GM12872 (cell line): ENCODE results near the gene ZNF230.

Experiments
- TF ChIP-seq, protein P1 (sequence below): IDR thresholded peaks from 3 replicates; pipeline ENCODE4 v1.5.1; 2011; ENCODE audit warnings: low read depth, mild to moderate bottlenecking, low read length, moderate library complexity; ENCODE audit not compliant: insufficient read depth

Gene ZNF230

GRCh38 chr19:44042147-44042546 is 39.4 kb downstream of the ZNF230 start:
- TF ChIP-seq, protein P1, sequence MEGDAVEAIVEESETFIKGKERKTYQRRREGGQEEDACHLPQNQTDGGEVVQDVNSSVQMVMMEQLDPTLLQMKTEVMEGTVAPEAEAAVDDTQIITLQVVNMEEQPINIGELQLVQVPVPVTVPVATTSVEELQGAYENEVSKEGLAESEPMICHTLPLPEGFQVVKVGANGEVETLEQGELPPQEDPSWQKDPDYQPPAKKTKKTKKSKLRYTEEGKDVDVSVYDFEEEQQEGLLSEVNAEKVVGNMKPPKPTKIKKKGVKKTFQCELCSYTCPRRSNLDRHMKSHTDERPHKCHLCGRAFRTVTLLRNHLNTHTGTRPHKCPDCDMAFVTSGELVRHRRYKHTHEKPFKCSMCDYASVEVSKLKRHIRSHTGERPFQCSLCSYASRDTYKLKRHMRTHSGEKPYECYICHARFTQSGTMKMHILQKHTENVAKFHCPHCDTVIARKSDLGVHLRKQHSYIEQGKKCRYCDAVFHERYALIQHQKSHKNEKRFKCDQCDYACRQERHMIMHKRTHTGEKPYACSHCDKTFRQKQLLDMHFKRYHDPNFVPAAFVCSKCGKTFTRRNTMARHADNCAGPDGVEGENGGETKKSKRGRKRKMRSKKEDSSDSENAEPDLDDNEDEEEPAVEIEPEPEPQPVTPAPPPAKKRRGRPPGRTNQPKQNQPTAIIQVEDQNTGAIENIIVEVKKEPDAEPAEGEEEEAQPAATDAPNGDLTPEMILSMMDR: no peak

DNA sequence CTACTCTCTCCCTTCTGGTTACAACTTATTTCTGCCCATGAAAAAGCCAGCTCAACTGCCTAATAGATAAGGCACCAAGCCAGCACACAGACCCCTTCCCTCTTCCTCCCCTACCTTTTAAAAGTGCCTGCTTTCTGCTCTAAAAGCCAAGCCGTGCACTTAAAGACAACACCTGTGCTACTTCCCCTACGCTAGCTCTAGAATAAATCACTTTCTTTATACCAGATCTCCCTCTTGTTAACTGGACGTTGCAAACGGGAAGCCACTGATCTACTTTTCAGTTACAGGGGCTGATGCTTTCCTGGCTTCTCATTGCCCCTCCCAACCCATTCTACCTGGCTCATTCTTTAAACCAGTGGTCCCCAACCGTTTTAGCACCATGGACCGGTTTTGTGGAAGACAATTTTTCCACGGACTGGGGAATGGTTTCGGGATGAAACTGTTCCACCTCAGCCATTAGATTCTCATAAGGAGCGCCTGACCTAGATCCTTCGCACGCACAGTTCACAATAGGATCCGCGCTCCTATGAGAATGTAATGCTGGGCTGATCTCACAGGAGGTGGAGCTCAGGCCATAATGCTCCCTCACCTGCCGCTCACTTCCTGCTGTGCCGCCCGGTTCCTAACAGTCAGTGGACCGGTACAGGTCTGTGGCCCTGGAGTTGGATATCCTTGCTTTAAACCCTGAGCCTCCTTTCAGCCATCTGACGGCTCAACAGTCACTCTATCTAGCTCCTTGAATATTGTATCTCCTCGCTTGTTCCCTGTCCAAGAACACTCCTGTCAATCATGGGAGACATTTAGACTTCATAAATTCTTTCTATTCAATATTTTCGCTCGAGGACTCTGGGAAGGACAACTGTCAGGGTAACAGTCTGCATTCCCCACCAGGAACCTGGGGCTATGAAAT is 48.2 kb downstream of the ZNF230 start:
- TF ChIP-seq, protein P1: no peak

DNA sequence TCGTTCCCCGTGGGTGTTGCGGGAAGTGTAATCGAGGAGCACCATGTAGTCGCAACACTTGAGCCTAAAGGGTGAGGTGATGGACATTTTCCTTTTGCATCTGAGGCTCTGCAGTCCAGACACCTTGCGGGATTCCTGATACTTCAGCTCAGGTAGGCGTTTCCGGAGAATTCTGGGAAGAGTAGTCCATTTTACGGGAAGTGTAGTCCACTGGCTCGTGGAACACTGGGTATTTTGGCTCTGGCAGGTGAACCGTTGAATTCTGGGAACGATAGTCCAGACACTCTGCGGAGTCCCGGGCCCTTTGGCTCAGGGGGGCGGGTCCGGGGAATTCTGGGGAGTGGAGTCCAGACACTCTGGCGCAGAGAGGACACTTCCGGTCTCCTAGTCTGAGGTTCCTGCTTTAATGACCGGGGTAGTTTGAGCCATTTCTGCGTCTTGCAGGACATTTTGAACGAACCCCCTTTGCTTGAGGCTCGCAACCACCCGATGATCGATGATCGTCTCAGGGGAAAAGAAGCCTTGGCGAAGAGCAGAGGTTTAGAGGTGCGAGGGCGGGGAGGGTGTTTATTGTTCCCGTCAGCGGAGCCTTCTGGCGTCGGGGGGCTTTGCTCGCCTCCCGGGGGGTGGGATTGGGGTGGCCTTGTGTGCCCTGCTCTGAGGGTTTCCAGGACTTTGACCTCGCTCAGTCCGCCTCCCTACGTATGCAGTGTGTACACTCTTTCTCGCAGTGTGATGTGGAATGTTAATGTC is 49.1 kb downstream of the ZNF230 start, which contains the start of gene ZNF223:
TSS of gene ZNF223 (plus strand) at position 387 of the 753 bp plus-strand sequence. CDS start 3,141 bp downstream, outside the sequence.
- TF ChIP-seq, protein P1: no peak

- TF ChIP-seq, protein P1: no peak
Observed at GRCh38 chr19:44055870-44056269, 53.1 kb downstream of the ZNF230 start.

- TF ChIP-seq, protein P1: no peak
Observed at GRCh38 chr19:44059229-44059628, 56.5 kb downstream of the ZNF230 start.

DNA sequence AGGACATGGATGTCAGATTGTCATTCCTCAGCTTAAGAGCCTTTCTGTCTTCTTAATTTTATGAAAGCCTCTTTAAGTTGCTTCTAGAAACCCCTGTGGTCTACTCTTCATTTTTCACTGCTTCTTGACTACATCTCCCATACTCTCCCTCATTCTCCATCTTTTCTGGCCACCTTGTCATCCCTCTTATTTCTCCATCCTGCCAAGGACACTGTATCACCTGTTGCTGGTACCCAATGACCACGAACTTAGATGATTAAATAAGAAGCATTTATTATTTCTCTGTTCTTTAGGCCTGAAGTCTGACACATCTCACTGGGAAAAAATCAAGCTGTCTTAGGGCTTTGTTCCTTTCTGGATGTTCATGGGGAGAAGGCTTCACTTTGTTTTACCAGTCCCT is 58.3 kb downstream of the ZNF230 start:
- TF ChIP-seq, protein P1: no peak
